Measurements from ENCODE around the gene ABCF2. TPM values are rescaled to one million over a fixed set of nuclear protein-coding genes. Genes with fewer than 3 reads are reported as not detected.

The ABCF2 gene
- total RNA-seq, 4 donors from 2014 or later: 28.5 to 93.4 (median 44.7) TPM

DNA sequence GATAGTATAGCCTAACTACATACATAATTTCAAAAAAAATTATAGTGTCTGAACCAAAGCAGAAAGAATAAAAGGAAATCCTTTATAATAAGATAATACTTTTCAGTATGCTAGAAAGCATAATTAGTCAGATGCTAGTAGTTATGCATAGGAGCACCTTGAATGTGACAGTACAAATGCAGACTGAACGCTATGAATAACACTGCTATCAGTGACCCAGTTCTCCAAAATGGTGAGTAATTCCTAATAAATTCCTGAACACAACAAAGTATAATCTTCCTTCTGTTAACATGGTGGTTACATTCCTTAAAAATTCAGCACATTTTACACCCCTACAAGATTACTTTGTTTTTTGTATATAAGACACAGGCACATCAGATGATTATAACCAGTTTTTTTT lies 4.1 kb upstream of the ABCF2 start:
- ATAC-seq (ENCODE audit: low FRiP score) (no peak), DNase-seq (ENCODE audit: low spot score) (no peak)
- TF ChIP-seq, protein P1, sequence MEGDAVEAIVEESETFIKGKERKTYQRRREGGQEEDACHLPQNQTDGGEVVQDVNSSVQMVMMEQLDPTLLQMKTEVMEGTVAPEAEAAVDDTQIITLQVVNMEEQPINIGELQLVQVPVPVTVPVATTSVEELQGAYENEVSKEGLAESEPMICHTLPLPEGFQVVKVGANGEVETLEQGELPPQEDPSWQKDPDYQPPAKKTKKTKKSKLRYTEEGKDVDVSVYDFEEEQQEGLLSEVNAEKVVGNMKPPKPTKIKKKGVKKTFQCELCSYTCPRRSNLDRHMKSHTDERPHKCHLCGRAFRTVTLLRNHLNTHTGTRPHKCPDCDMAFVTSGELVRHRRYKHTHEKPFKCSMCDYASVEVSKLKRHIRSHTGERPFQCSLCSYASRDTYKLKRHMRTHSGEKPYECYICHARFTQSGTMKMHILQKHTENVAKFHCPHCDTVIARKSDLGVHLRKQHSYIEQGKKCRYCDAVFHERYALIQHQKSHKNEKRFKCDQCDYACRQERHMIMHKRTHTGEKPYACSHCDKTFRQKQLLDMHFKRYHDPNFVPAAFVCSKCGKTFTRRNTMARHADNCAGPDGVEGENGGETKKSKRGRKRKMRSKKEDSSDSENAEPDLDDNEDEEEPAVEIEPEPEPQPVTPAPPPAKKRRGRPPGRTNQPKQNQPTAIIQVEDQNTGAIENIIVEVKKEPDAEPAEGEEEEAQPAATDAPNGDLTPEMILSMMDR (IDR thresholded peaks at IDR 0.05): no peak

GRCh38 chr7:151229249-151229648 lies 2.2 kb upstream of the ABCF2 start:
- ATAC-seq (ENCODE audit: low FRiP score) (no peak), DNase-seq (ENCODE audit: low spot score) (no peak)
- TF ChIP-seq, protein P1 (IDR thresholded peaks at IDR 0.05): no peak

DNA sequence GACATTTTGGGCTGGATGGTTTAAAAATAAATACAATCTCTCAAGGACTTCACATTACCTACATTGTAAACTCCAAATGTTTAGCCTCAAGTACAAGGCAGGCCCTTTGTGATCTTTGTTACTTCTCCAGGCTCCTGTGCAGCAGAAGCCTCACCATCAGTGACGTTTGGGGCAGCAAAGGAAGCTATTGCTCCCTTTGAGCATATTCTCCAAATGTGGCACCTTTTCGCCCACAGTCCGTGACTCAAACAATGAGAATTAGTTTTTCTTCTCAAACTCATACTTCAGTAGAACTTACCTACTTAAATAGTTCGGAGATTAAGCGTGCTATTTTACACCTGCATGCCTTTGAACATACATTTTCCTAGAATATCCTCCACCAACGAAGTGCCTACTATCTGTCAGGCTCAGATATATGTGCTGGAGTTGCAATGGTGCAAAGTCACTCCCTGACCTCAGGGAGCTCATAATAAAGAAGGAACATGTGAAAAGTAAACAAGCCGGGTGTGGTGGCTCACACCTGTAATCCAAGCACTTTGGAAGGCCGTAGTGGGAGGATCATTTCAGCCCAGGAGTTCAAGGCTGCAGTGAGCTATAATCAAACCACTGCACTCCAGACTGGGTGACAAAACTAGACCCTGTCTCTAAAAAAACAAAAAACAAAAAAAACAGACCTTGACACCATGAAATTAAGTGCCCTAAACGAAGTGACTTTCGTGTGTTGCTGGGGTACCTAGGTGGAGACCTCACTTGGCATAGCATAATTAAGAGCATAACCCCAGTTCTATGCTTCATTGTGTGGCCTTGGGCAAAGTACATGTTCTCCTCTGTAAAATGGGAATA lies 1.2 kb upstream of the ABCF2 start:
- TF ChIP-seq, protein P1 (IDR thresholded peaks at IDR 0.05): no peak
- DNase-seq (ENCODE audit: low spot score): no peak
- no peak for ATAC-seq (ENCODE audit: low FRiP score)

DNA sequence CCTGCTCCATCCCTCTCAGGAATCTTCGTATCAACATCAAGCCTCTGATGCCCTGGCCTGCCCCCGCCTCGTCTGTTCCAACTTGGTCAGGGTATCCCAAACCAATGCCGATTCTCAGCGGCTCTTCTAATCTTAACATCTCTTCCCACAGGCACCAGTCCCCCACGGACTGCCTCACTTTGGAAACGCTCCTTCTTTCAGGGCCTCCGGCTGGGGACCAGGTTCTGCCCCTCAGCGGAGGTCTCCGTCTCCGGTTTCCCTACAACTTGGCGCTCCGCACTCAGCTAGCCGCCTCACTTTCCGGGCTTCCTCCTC lies 488 bp downstream of the ABCF2 start:
- TF ChIP-seq, protein P1 (IDR thresholded peaks at IDR 0.05): no peak
- no peak for DNase-seq (ENCODE audit: low spot score)
- ATAC-seq (ENCODE audit: low FRiP score): peak; percentile 3

- TF ChIP-seq, protein P1 (IDR thresholded peaks at IDR 0.05): no peak
- DNase-seq (ENCODE audit: low spot score) (no peak), ATAC-seq (ENCODE audit: low FRiP score) (no peak)
These were observed 976 bp downstream of the ABCF2 start for GRCh38 chr7:151225948-151226510.

DNA sequence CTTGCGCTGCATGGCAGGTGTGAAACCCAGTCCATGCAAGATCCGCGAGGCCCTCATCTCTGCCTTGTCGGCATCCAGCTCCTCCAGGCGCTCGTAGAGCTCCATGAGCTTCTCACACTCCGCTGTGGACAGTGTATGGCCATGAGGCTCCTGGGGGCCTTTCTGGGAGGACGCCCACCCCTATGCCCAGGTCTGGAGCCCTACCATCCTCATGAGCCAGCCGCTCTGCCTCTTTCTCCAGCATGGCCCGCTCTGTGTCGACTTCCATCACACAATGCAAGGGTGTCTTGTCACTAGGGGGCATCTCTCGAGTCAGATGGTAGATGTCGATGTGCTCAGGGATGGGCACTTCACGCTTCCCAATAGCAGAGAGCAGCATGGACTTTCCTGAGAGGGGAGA lies 3.3 kb downstream of the ABCF2 start:
- ATAC-seq (ENCODE audit: low FRiP score) (no peak), DNase-seq (ENCODE audit: low spot score) (no peak)
- TF ChIP-seq, protein P1 (IDR thresholded peaks at IDR 0.05): no peak

- DNase-seq (ENCODE audit: low spot score): no peak
- TF ChIP-seq, protein P1 (IDR thresholded peaks at IDR 0.05): no peak
- ATAC-seq (ENCODE audit: low FRiP score): no peak
These were observed 8.8 kb downstream of the ABCF2 start for GRCh38 chr7:151218170-151218569.

Data from omental fat pad (tissue), 4 donors.